ENCODE data around the gene TMEM271. TPM values are rescaled to one million over a fixed set of nuclear protein-coding genes. Genes with fewer than 3 reads are reported as not detected.

The TMEM271 gene
- polyA plus RNA-seq, 1 donor from 2014 or later: 16.0 TPM

DNA sequence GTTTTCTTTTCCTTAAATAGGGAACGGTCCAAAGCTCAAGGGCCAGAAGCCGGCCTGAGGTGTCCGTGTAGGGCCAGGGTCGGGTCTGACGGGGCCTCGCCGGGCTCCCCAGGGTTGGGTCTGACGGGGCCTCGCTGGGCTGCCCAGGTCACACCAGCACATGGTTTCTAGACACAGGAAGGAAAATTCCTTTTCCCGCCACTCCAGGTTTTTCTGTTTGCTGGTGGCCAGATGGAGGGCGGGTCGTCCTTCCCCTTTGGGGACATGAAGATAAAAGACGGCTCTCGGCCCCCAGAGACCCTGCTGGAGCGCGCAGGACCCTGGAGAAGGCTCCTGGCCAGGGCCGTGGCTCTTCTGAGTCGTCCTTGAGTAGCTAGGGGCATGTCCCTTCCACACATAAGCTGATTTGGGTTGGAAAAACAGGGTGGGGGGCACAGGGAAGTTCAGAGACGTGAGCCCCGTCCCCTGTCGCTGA is 42.0 kb downstream of the TMEM271 start:
- Histone ChIP-seq H3K27me3 (ENCODE audit: insufficient read depth, low read depth, low read length) (no peaks in the 10 kb centered on the region), H3K9ac (ENCODE audit: low read length) (no peak overlapping the region), H2AFZ (ENCODE audit: low read depth, low read length) (no peak overlapping the region), H3K36me3 (ENCODE audit: insufficient read depth, low read length) (peaks cover 8% of the 10 kb centered on the region), H4K20me1 (ENCODE audit: insufficient read depth) (no peaks in the 10 kb centered on the region), H3K4me2 (ENCODE audit: low read length) (no peak overlapping the region), H3F3A (ENCODE audit: insufficient read depth, low read length, poor library complexity, severe bottlenecking) (no peaks in the 10 kb centered on the region), H3K4me3 (ENCODE audit: low read length) (no peak overlapping the region), H3K27ac (ENCODE audit: low read length) (no peak overlapping the region), H3K9me3 (ENCODE audit: low read length) (no peaks in the 10 kb centered on the region), H3K79me2 (replicated peaks; ENCODE audit: insufficient read depth, low read length) (no peaks in the 10 kb centered on the region), H3K9me2 (ENCODE audit: insufficient read depth, low read length) (no peaks in the 10 kb centered on the region)
- TF ChIP-seq SMC3 (conservative IDR thresholded peaks at IDR 0.05; ENCODE audit: poor library complexity): no peak
- TF ChIP-seq RAD21 (conservative IDR thresholded peaks at IDR 0.05): no peak
- no peak for TF ChIP-seq EZH2 (IDR thresholded peaks at IDR 0.05; ENCODE audit: borderline replicate concordance, insufficient read depth, low read length, poor library complexity, severe bottlenecking)
- TF ChIP-seq EP300 (conservative IDR thresholded peaks at IDR 0.05; ENCODE audit: poor library complexity, severe bottlenecking): no peak
- TF ChIP-seq, protein P1, sequence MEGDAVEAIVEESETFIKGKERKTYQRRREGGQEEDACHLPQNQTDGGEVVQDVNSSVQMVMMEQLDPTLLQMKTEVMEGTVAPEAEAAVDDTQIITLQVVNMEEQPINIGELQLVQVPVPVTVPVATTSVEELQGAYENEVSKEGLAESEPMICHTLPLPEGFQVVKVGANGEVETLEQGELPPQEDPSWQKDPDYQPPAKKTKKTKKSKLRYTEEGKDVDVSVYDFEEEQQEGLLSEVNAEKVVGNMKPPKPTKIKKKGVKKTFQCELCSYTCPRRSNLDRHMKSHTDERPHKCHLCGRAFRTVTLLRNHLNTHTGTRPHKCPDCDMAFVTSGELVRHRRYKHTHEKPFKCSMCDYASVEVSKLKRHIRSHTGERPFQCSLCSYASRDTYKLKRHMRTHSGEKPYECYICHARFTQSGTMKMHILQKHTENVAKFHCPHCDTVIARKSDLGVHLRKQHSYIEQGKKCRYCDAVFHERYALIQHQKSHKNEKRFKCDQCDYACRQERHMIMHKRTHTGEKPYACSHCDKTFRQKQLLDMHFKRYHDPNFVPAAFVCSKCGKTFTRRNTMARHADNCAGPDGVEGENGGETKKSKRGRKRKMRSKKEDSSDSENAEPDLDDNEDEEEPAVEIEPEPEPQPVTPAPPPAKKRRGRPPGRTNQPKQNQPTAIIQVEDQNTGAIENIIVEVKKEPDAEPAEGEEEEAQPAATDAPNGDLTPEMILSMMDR (IDR thresholded peaks at IDR 0.05; ENCODE audit: poor library complexity, severe bottlenecking): no peak
- no peak for TF ChIP-seq POLR2AphosphoS5 (IDR thresholded peaks at IDR 0.05)
- TF ChIP-seq, protein P2, sequence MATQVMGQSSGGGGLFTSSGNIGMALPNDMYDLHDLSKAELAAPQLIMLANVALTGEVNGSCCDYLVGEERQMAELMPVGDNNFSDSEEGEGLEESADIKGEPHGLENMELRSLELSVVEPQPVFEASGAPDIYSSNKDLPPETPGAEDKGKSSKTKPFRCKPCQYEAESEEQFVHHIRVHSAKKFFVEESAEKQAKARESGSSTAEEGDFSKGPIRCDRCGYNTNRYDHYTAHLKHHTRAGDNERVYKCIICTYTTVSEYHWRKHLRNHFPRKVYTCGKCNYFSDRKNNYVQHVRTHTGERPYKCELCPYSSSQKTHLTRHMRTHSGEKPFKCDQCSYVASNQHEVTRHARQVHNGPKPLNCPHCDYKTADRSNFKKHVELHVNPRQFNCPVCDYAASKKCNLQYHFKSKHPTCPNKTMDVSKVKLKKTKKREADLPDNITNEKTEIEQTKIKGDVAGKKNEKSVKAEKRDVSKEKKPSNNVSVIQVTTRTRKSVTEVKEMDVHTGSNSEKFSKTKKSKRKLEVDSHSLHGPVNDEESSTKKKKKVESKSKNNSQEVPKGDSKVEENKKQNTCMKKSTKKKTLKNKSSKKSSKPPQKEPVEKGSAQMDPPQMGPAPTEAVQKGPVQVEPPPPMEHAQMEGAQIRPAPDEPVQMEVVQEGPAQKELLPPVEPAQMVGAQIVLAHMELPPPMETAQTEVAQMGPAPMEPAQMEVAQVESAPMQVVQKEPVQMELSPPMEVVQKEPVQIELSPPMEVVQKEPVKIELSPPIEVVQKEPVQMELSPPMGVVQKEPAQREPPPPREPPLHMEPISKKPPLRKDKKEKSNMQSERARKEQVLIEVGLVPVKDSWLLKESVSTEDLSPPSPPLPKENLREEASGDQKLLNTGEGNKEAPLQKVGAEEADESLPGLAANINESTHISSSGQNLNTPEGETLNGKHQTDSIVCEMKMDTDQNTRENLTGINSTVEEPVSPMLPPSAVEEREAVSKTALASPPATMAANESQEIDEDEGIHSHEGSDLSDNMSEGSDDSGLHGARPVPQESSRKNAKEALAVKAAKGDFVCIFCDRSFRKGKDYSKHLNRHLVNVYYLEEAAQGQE (IDR thresholded peaks at IDR 0.05; ENCODE audit: borderline replicate concordance): no peak
- TF ChIP-seq MXI1 (conservative IDR thresholded peaks at IDR 0.05; ENCODE audit: poor library complexity, severe bottlenecking): no peak

DNA sequence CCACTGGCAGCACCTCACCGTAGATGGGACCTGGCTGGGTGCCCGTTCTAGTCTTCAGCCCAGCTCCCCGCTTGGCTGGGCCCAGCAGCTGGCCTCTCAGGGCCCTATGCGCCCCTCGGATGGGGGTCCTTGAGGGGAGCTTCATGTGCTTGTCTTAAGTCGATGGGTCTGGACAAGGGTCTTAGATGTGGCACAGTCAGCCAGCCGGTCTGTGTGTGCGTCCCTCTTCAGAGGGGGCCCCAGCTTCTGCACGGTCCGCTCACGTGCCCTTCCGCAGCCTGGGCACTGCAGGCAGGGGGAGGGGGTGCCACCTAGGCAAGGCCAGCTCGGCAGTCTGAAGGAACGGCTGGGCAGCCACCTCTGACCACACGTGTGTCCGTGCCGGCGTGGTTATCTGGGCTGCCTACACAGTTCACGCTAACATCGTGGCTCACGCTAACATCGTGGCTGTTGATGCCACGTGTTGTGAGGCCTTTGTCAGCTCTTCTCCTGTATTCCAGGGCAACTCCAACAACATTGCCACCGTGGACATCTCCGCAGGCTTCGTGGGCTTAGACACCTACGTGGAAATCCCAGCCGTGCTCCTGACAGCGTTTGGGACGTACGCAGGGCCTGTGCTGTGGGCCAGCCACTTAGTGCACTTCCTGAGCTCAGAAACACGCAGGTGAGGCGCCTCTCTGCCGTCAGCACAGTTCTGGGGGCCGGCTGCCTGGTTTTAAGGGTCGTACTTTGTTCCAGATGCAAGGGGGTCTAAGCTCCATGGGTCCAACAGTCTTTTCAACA is 42.6 kb downstream of the TMEM271 start:
- Histone ChIP-seq H3K4me3 (ENCODE audit: low read length) (no peak overlapping the region), H3K9me2 (ENCODE audit: insufficient read depth, low read length) (no peaks in the 10 kb centered on the region), H2AFZ (ENCODE audit: low read depth, low read length) (no peak overlapping the region), H3K79me2 (replicated peaks; ENCODE audit: insufficient read depth, low read length) (no peaks in the 10 kb centered on the region), H3K27me3 (ENCODE audit: insufficient read depth, low read depth, low read length) (no peaks in the 10 kb centered on the region), H3F3A (ENCODE audit: insufficient read depth, low read length, poor library complexity, severe bottlenecking) (no peaks in the 10 kb centered on the region), H3K9ac (ENCODE audit: low read length) (no peak overlapping the region), H3K36me3 (ENCODE audit: insufficient read depth, low read length) (peaks cover 8% of the 10 kb centered on the region), H3K27ac (ENCODE audit: low read length) (no peak overlapping the region), H3K9me3 (ENCODE audit: low read length) (no peaks in the 10 kb centered on the region), H3K4me2 (ENCODE audit: low read length) (no peak overlapping the region), H4K20me1 (ENCODE audit: insufficient read depth) (no peaks in the 10 kb centered on the region)
- TF ChIP-seq, protein P2 (IDR thresholded peaks at IDR 0.05; ENCODE audit: borderline replicate concordance): no peak
- TF ChIP-seq MXI1 (conservative IDR thresholded peaks at IDR 0.05; ENCODE audit: poor library complexity, severe bottlenecking) (no peak), POLR2AphosphoS5 (IDR thresholded peaks at IDR 0.05) (no peak)

Data from neural cell (in vitro differentiated cells).